HG03342 (cell line): ENCODE results near the gene FCHO1.

ENCODE experiments used
- ATAC-seq: cut with Tn5 transposase; IDR thresholded peaks from one replicate; pipeline ENCODE4 v1.9.1; 2021; ENCODE audit warnings: mild to moderate bottlenecking, moderate library complexity; ENCODE audit not compliant: unreplicated experiment

The FCHO1 gene

GRCh38 chr19:17824339-17824738 lies 73.1 kb downstream of the FCHO1 start:
- no peak for ATAC-seq

DNA sequence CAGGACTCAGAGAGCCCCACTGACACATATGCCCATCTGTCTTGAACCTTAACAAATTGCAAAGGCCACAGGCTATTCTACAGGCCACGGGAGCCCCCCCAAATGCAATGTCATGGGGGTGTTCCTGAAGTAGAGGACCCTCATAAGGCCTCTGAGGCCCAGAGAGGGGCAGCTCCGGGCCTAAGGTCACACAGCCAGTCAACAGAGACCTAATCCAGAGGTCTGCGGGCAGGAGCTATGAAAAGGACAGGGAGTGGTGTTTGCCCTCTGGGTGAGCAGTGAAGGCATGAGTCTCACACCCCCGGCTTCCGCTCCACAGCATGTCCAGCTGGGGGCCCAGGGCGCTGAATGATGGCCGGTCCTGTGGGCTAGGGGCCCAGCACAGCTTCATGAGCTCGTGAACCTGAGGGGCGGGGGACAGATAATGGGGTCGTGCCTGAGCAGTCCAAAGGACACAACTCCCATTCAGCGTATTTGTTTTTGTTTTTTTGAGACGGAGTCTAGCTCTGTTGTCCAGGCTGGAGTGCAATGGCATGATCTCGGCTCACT lies 75.3 kb downstream of the FCHO1 start:
- ATAC-seq, result no peak

GRCh38 chr19:17829855-17830566 lies 78.7 kb downstream of the FCHO1 start:
- ATAC-seq, result no peak

DNA sequence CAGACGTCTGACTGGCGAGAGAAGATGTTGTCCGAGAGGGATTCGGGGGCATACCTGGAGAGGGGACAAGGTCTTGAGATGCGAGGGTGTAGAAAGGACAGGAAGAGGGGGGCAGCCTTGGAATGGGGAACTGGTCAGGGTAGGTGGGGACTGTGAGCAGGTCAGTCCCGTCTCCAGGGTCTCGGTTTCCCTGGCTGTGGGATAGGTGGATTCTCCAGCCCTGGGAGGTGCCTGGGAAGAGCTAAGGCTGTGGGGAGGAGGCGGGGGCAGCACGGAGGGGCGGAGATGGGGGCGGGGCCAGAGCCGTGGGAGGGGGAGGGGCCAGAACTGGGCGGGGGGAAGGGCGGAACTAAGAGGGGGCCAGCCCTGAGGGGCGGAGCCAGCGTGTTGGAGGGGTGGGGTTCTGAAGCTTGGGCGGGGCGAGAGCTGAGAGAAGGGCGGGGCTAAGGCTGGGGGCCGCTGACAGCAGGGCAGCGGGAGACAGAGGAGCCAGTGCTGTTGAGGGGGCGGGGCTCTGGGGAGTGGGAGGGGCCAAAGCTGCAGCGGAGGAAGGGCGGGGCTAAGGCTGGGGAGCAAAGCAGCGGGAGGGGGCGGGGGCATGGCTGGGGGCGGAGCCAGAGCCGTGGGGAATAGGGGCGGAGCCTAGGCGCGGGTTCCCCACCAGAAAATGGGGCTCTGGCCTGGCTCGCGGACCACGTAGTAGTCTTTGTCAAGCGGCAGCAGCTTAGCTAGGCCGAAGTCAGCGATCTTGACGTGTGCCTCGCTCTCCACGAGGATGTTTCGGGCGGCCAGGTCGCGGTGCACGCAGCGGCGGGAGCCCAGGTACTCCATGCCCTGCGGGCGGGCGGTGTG lies 79.5 kb downstream of the FCHO1 start:
- ATAC-seq, result no peak

GRCh38 chr19:17831419-17831888 lies 80.2 kb downstream of the FCHO1 start:
- ATAC-seq, result no peak

DNA sequence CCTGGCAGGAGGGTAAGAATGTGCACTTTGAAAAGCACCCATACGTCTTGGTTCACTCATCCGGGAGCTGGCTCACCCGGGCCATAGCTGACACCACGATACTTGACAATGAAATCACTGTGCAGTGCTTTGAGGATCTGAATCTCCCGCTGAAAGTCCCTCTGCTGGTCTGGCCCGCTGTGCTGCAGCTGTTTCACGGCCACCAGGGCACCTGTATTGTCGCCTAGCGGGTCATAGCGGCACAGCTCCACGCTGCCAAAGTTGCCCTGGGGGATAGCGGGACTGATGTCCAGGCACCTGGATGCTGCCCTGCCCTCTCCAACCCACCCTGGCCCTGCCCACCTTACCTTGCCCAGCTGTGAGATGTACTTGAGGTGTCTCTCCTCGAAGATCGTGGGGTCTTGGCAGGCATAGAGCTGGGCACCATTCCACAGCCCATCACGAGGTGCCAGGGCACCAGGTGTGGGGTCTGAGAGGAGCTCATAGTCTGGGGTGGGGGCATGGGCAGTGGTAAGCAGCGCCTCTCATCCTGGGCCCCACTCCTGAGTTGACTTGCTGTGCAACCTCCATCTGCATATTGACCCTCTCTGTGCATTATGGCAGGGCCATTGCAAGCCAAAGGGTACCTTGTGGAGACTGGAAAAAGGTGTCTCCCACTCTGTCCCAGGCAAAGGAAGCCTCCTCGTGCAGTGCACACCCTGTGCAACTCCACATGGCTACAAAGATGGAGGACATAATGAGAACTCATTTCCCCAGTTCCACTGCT lies 81.3 kb downstream of the FCHO1 start:
- ATAC-seq, result no peak

DNA sequence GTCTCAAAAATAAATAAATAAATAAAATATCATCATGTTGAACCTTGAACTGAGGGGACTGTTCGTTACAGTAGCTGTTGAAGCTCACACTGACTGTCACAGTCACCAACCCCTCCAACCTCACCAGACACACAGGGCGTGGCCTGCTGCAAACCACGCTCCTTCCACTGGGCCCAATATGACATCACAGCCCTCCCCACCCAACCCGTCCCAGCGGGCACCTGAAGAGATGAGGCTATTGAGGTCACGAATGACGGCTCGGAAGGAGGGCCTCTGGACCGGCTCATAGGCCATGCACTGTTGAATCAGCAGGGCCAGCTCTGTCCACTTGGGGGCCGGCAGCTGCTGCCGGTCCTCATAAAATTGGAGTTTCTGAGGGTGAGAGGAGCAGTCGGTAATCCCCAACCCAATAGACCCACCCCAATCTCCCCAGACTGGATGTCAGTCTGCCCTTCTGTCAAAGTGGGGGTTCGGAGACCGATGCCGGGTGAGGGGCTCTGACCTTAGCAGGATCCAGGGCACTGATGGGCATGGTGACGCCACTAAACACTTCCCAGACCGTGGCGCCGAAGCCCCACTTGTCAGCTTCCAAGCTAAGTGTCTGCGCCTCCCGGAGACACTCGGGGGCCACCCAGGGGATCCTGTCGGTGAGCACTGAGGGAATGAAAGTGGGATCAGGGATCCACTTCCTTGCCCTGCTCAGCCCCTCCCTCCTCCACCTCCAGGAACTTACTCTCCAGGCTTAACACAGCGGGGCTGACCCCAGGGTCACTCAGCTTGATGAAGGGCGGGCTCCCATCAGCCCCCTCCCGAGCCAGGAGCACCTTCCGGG lies 83.3 kb downstream of the FCHO1 start:
- no peak for ATAC-seq

- ATAC-seq, result no peak
These were observed 84.1 kb downstream of the FCHO1 start for GRCh38 chr19:17835182-17836006.

DNA sequence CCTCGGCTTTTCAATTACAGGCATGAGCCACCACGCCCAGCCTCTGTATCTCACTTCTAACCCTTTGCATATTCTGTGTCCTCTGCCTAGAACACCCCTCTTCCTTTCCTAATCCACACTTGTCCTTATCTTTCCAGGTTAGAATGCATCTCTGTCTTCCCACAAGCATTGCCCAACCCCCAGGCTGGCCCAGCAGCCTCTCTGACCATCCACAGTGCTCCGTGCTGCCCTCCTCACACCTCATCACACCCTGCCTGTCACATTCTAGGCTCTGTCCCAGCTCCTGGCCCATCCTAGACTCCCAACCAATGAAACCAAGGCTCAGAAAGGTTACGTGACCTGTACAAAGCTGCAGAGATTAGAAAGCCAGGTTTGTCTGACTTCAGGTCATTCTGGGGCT lies 85.3 kb downstream of the FCHO1 start:
- ATAC-seq, result no peak

- ATAC-seq, result no peak
These were observed 86.7 kb downstream of the FCHO1 start for GRCh38 chr19:17837972-17838371.
